ENCODE results near the gene YIPF6.

The YIPF6 gene

GRCh38 chrX:68503836-68504636 is 5.2 kb downstream of the YIPF6 start:
- Histone ChIP-seq H2AFZ (ENCODE audit: low read depth, low read length) (no peak overlapping the region), H4K20me1 (ENCODE audit: insufficient read depth, low read length) (no peaks in the 10 kb centered on the region), H3K9me3 (ENCODE audit: insufficient read depth, low read length, severe bottlenecking) (no peaks in the 10 kb centered on the region), H3K36me3 (ENCODE audit: insufficient read depth, low read length) (peaks cover 4% of the 10 kb centered on the region), H3K4me2 (ENCODE audit: insufficient read depth, low read length) (no peak overlapping the region), H3K79me2 (ENCODE audit: insufficient read depth, low read length) (peaks cover 56% of the 10 kb centered on the region), H3K4me3 (ENCODE audit: low read depth in 1 of 2, low read length in 2 of 2) (no peak overlapping the region), H3K4me1 (ENCODE audit: insufficient read depth, low read length) (peaks cover 20% of the 10 kb centered on the region), H3K27me3 (ENCODE audit: insufficient read depth, low read length, poor library complexity) (no peaks in the 10 kb centered on the region), H3K27ac (ENCODE audit: low read length) (no peak overlapping the region), H3K9ac (ENCODE audit: low read depth, low read length) (no peak overlapping the region)
- ATAC-seq (ENCODE audit: insufficient read depth, low read depth) (no peak), DNase-seq (no peak)
- TF ChIP-seq EZH2 (IDR thresholded peaks at IDR 0.05; ENCODE audit: borderline replicate concordance, low read depth, low read length, severe bottlenecking) (no peak), CTCF (IDR thresholded peaks at IDR 0.05; ENCODE audit: borderline replicate concordance, extremely low read depth, low read length, poor library complexity, severe bottlenecking) (no peak)

GRCh38 chrX:68506649-68507048 is 7.8 kb downstream of the YIPF6 start:
- peaks cover 5% of the 10 kb centered on the region; the same call in 1 of the 2 replicates for H3K36me3 ChIP-seq (ENCODE audit: insufficient read depth, low read length)
- no peak for ATAC-seq (ENCODE audit: insufficient read depth, low read depth)
- DNase-seq: no peak
- TF ChIP-seq EZH2 (IDR thresholded peaks at IDR 0.05; ENCODE audit: borderline replicate concordance, low read depth, low read length, severe bottlenecking): no peak
- no peak for TF ChIP-seq CTCF (IDR thresholded peaks at IDR 0.05; ENCODE audit: borderline replicate concordance, extremely low read depth, low read length, poor library complexity, severe bottlenecking)
- H3K4me2 ChIP-seq (ENCODE audit: insufficient read depth, low read length): no peak overlapping the region
- H3K27me3 ChIP-seq (ENCODE audit: insufficient read depth, low read length, poor library complexity): no peaks in the 10 kb centered on the region
- no peak overlapping the region for H3K27ac ChIP-seq (ENCODE audit: low read length)
- H2AFZ ChIP-seq (ENCODE audit: low read depth, low read length): no peak overlapping the region
- peaks cover 35% of the 10 kb centered on the region for H3K79me2 ChIP-seq (ENCODE audit: insufficient read depth, low read length)
- no peaks in the 10 kb centered on the region for H3K4me1 ChIP-seq (ENCODE audit: insufficient read depth, low read length)
- no peak overlapping the region for H3K9ac ChIP-seq (ENCODE audit: low read depth, low read length)
- H3K4me3 ChIP-seq (ENCODE audit: low read depth in 1 of 2, low read length in 2 of 2): no peak overlapping the region
- no peaks in the 10 kb centered on the region for H3K9me3 ChIP-seq (ENCODE audit: insufficient read depth, low read length, severe bottlenecking)
- no peaks in the 10 kb centered on the region for H4K20me1 ChIP-seq (ENCODE audit: insufficient read depth, low read length)

GRCh38 chrX:68508799-68509198 is 9.9 kb downstream of the YIPF6 start:
- Histone ChIP-seq H3K27ac (ENCODE audit: low read length) (no peak overlapping the region), H3K9me3 (ENCODE audit: insufficient read depth, low read length, severe bottlenecking) (no peaks in the 10 kb centered on the region), H3K9ac (ENCODE audit: low read depth, low read length) (no peak overlapping the region), H3K36me3 (ENCODE audit: insufficient read depth, low read length) (peaks cover 11% of the 10 kb centered on the region; the same call in 1 of the 2 replicates), H4K20me1 (ENCODE audit: insufficient read depth, low read length) (no peaks in the 10 kb centered on the region), H3K4me3 (ENCODE audit: low read depth in 1 of 2, low read length in 2 of 2) (no peak overlapping the region), H2AFZ (ENCODE audit: low read depth, low read length) (no peak overlapping the region), H3K27me3 (ENCODE audit: insufficient read depth, low read length, poor library complexity) (no peaks in the 10 kb centered on the region), H3K79me2 (ENCODE audit: insufficient read depth, low read length) (peaks cover 18% of the 10 kb centered on the region; the same call in 1 of the 2 replicates), H3K4me2 (ENCODE audit: insufficient read depth, low read length) (no peak overlapping the region), H3K4me1 (ENCODE audit: insufficient read depth, low read length) (no peaks in the 10 kb centered on the region)
- no peak for DNase-seq
- TF ChIP-seq EZH2 (IDR thresholded peaks at IDR 0.05; ENCODE audit: borderline replicate concordance, low read depth, low read length, severe bottlenecking) (no peak), CTCF (IDR thresholded peaks at IDR 0.05; ENCODE audit: borderline replicate concordance, extremely low read depth, low read length, poor library complexity, severe bottlenecking) (no peak)
- no peak for ATAC-seq (ENCODE audit: insufficient read depth, low read depth)
